ENCODE measurements around the gene ESYT1. TPM values are rescaled to one million over a fixed set of nuclear protein-coding genes. Genes with fewer than 3 reads are reported as not detected.

ESYT1 gene
- total and polyA plus RNA-seq, 9 of the 15 experiments (the other 6 are each of a cell fraction or from before 2014, with no cell fraction given), result 132 to 420 (median 164) TPM

DNA sequence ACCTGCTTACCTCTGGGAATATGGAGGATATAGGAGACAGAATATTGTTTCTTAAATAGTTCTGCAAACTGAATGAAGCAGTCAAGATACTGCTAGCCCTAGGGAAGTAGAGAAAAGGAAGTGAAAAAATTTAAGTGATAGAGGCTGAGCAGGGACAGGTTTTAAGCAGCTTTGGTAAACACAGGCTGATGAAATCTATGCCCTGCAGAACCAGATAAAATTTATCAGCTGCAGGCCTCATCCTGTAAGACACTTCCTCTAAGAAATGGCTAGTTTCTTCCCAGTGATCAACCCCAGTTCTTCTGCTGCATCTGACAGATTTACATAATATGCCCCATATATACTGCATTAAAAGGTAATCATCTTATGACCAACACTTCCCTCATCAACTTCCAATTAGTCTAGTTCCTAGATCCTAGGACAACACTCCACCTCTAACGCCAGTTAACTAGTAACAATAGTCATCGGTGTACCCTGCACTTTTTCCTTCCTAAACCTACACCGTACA is 1.3 kb upstream of the ESYT1 start (continued):
- TF ChIP-seq, protein P1, sequence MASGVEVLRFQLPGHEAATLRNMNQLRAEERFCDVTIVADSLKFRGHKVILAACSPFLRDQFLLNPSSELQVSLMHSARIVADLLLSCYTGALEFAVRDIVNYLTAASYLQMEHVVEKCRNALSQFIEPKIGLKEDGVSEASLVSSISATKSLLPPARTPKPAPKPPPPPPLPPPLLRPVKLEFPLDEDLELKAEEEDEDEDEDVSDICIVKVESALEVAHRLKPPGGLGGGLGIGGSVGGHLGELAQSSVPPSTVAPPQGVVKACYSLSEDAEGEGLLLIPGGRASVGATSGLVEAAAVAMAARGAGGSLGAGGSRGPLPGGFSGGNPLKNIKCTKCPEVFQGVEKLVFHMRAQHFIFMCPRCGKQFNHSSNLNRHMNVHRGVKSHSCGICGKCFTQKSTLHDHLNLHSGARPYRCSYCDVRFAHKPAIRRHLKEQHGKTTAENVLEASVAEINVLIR (CRISPR knock-in tag; IDR thresholded peaks at IDR 0.05), result no peak
- TF ChIP-seq ZNF12 (CRISPR knock-in tag; IDR thresholded peaks at IDR 0.05) (no peak), ZNF134 (CRISPR knock-in tag; conservative IDR thresholded peaks at IDR 0.05) (no peak), CC2D1A (IDR thresholded peaks at IDR 0.05) (peak; percentile 62), ZNF175 (CRISPR knock-in tag; IDR thresholded peaks at IDR 0.05; ENCODE audit: low read depth) (0 out of 2 replicates have a peak, but pooled peaks have one; percentile 68), TCF7L2 (IDR thresholded peaks at IDR 0.05; ENCODE audit: low read depth, low read length) (no peak), ZBTB17 (CRISPR knock-in tag; IDR thresholded peaks at IDR 0.05) (no peak), FOXM1 (IDR thresholded peaks at IDR 0.05; ENCODE audit: low read depth) (peak; percentile 93), FOXM1 (CRISPR knock-in tag; IDR thresholded peaks at IDR 0.05; ENCODE audit: low read depth) (no peak), SMARCB1 (IDR thresholded peaks at IDR 0.05; ENCODE audit: insufficient read length, low read depth) (no peak), ZNF3 (CRISPR knock-in tag; IDR thresholded peaks at IDR 0.05) (no peak), NFIC (IDR thresholded peaks at IDR 0.05) (peak; percentile 69), NFATC3 (IDR thresholded peaks at IDR 0.05) (no peak), FOXP1 (CRISPR knock-in tag; IDR thresholded peaks at IDR 0.05) (peak; percentile 14; the same call in 1 of the 2 replicates), ZNF316 (IDR thresholded peaks at IDR 0.05) (no peak), TEAD2 (tag; IDR thresholded peaks at IDR 0.05) (no peak), HNRNPLL (IDR thresholded peaks at IDR 0.05; ENCODE audit: low read depth, low read length, poor library complexity, severe bottlenecking) (peak; percentile 45)
- TF ChIP-seq, protein P2, sequence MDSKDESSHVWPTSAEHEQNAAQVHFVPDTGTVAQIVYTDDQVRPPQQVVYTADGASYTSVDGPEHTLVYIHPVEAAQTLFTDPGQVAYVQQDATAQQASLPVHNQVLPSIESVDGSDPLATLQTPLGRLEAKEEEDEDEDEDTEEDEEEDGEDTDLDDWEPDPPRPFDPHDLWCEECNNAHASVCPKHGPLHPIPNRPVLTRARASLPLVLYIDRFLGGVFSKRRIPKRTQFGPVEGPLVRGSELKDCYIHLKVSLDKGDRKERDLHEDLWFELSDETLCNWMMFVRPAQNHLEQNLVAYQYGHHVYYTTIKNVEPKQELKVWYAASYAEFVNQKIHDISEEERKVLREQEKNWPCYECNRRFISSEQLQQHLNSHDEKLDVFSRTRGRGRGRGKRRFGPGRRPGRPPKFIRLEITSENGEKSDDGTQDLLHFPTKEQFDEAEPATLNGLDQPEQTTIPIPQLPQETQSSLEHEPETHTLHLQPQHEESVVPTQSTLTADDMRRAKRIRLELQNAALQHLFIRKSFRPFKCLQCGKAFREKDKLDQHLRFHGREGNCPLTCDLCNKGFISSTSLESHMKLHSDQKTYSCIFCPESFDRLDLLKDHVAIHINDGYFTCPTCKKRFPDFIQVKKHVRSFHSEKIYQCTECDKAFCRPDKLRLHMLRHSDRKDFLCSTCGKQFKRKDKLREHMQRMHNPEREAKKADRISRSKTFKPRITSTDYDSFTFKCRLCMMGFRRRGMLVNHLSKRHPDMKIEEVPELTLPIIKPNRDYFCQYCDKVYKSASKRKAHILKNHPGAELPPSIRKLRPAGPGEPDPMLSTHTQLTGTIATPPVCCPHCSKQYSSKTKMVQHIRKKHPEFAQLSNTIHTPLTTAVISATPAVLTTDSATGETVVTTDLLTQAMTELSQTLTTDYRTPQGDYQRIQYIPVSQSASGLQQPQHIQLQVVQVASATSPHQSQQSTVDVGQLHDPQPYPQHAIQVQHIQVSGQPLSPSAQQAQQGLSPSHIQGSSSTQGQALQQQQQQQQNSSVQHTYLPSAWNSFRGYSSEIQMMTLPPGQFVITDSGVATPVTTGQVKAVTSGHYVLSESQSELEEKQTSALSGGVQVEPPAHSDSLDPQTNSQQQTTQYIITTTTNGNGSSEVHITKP (IDR thresholded peaks at IDR 0.05; ENCODE audit: partially characterized antibody), result no peak
- TF ChIP-seq, protein P3, sequence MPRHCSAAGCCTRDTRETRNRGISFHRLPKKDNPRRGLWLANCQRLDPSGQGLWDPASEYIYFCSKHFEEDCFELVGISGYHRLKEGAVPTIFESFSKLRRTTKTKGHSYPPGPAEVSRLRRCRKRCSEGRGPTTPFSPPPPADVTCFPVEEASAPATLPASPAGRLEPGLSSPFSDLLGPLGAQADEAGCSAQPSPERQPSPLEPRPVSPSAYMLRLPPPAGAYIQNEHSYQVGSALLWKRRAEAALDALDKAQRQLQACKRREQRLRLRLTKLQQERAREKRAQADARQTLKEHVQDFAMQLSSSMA (CRISPR knock-in tag; IDR thresholded peaks at IDR 0.05), result no peak
- TF ChIP-seq, protein P4, sequence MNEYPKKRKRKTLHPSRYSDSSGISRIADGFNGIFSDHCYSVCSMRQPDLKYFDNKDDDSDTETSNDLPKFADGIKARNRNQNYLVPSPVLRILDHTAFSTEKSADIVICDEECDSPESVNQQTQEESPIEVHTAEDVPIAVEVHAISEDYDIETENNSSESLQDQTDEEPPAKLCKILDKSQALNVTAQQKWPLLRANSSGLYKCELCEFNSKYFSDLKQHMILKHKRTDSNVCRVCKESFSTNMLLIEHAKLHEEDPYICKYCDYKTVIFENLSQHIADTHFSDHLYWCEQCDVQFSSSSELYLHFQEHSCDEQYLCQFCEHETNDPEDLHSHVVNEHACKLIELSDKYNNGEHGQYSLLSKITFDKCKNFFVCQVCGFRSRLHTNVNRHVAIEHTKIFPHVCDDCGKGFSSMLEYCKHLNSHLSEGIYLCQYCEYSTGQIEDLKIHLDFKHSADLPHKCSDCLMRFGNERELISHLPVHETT (CRISPR knock-in tag; conservative IDR thresholded peaks at IDR 0.05 in 1 of 2, IDR thresholded peaks at IDR 0.05 in 1 of 2), result no peak
- TF ChIP-seq, protein P5, sequence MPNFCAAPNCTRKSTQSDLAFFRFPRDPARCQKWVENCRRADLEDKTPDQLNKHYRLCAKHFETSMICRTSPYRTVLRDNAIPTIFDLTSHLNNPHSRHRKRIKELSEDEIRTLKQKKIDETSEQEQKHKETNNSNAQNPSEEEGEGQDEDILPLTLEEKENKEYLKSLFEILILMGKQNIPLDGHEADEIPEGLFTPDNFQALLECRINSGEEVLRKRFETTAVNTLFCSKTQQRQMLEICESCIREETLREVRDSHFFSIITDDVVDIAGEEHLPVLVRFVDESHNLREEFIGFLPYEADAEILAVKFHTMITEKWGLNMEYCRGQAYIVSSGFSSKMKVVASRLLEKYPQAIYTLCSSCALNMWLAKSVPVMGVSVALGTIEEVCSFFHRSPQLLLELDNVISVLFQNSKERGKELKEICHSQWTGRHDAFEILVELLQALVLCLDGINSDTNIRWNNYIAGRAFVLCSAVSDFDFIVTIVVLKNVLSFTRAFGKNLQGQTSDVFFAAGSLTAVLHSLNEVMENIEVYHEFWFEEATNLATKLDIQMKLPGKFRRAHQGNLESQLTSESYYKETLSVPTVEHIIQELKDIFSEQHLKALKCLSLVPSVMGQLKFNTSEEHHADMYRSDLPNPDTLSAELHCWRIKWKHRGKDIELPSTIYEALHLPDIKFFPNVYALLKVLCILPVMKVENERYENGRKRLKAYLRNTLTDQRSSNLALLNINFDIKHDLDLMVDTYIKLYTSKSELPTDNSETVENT (CRISPR knock-in tag; IDR thresholded peaks at IDR 0.05), result no peak

Measured in K562 (cell line).